IMR-90 (cell line): ENCODE results near the gene DNAJB7.

Experiments used
- BHLHE40 ChIP-seq: fragments of 150-350 bp; IDR thresholded peaks from 2 replicates; pipeline ENCODE4 v1.6.1; 2016; ENCODE audit warnings: mild to moderate bottlenecking, low read depth, low read length
- CEBPB ChIP-seq: IDR thresholded peaks from 2 replicates; pipeline ENCODE4 v1.6.1; 2012; ENCODE audit warnings: low read depth, low read length, improper control_type of control experiment
- CHD1 ChIP-seq: IDR thresholded peaks from 2 replicates; pipeline ENCODE4 v1.6.1; 2012; ENCODE audit warnings: low read depth, low read length, improper control_type of control experiment
- CTCF ChIP-seq: conservative IDR thresholded peaks from 2 replicates; pipeline ENCODE4 v1.5.1; 2012; ENCODE audit warnings: mild to moderate bottlenecking, low read depth, low read length, improper control_type of control experiment
- ELK1 ChIP-seq: fragments of 150-350 bp; IDR thresholded peaks from 2 replicates; pipeline ENCODE4 v1.6.1; 2016; ENCODE audit warnings: low read depth, mild to moderate bottlenecking, low read length, moderate library complexity, borderline replicate concordance
- MAFK ChIP-seq: IDR thresholded peaks from 2 replicates; pipeline ENCODE4 v1.6.1; 2012; ENCODE audit warnings: low read depth, low read length, improper control_type of control experiment
- MAZ ChIP-seq: IDR thresholded peaks from 2 replicates; pipeline ENCODE4 v1.6.1; 2012; ENCODE audit warnings: low read depth, mild to moderate bottlenecking, low read length, improper control_type of control experiment, moderate library complexity, borderline replicate concordance
- MXI1 ChIP-seq: IDR thresholded peaks from 2 replicates; pipeline ENCODE4 v1.6.1; 2012; ENCODE audit warnings: low read depth, mild to moderate bottlenecking, low read length, moderate library complexity, borderline replicate concordance
- NFE2L2 ChIP-seq: fragments of 150-350 bp; IDR thresholded peaks from 2 replicates; pipeline ENCODE4 v1.6.1; 2016; ENCODE audit warnings: low read depth, mild to moderate bottlenecking, low read length
- POLR2A ChIP-seq: IDR thresholded peaks from 2 replicates; pipeline ENCODE4 v1.6.1; 2012; ENCODE audit warnings: mild to moderate bottlenecking, low read depth, low read length
- RCOR1 ChIP-seq: IDR thresholded peaks from 2 replicates; pipeline ENCODE4 v1.6.1; 2012; ENCODE audit warnings: mild to moderate bottlenecking, low read length, improper control_type of control experiment; ENCODE audit not compliant: insufficient replicate concordance
- RFX5 ChIP-seq: IDR thresholded peaks from 2 replicates; pipeline ENCODE4 v1.8.0; 2012; ENCODE audit warnings: low read depth, mild to moderate bottlenecking, low read length, moderate library complexity
- SMC3 ChIP-seq: fragments of 150-350 bp; IDR thresholded peaks from 2 replicates; pipeline ENCODE4 v1.6.1; 2016; ENCODE audit warnings: low read depth, mild to moderate bottlenecking, antibody characterized with exemption, low read length, moderate library complexity

GRCh38 chr22:40818747-40819598 is 42.9 kb downstream of the DNAJB7 start, which contains the start of gene SLC25A17:
- peak; percentile 38 for TF ChIP-seq CTCF
- no peak for TF ChIP-seq MAFK
- TF ChIP-seq CHD1 = no peak
- peak; percentile 65 for TF ChIP-seq POLR2A
- TF ChIP-seq NFE2L2 = no peak
- TF ChIP-seq MAZ = no peak; the same call in 1 of the 2 replicates
- TF ChIP-seq RCOR1 = no peak
- peak; percentile 90 for TF ChIP-seq MXI1
- TF ChIP-seq RFX5 = no peak
- no peak for TF ChIP-seq ELK1
- no peak for TF ChIP-seq CEBPB
- 0 out of 2 replicates have a peak, but pooled peaks have one; percentile 4 for TF ChIP-seq SMC3
- peak; percentile 85 for TF ChIP-seq BHLHE40
